GM12875 (cell line): ENCODE results near the gene MGRN1.

ENCODE experiments used
- H3K4me3 ChIP-seq: one replicate; pipeline ENCODE4 v1.5.1; 2011; ENCODE audit warnings: low read depth, low read length, control low read depth
- TF ChIP-seq, protein P1 (sequence below): IDR thresholded peaks from 2 replicates; pipeline ENCODE4 v1.5.1; 2011; ENCODE audit warnings: low read depth, mild to moderate bottlenecking, control low read depth, inconsistent platforms, low read length, moderate library complexity, borderline replicate concordance; ENCODE audit not compliant: insufficient read depth

MGRN1 gene

GRCh38 chr16:4698321-4699045 lies 73.9 kb downstream of the MGRN1 start:
- no peak overlapping the region for H3K4me3 ChIP-seq
- TF ChIP-seq, protein P1, sequence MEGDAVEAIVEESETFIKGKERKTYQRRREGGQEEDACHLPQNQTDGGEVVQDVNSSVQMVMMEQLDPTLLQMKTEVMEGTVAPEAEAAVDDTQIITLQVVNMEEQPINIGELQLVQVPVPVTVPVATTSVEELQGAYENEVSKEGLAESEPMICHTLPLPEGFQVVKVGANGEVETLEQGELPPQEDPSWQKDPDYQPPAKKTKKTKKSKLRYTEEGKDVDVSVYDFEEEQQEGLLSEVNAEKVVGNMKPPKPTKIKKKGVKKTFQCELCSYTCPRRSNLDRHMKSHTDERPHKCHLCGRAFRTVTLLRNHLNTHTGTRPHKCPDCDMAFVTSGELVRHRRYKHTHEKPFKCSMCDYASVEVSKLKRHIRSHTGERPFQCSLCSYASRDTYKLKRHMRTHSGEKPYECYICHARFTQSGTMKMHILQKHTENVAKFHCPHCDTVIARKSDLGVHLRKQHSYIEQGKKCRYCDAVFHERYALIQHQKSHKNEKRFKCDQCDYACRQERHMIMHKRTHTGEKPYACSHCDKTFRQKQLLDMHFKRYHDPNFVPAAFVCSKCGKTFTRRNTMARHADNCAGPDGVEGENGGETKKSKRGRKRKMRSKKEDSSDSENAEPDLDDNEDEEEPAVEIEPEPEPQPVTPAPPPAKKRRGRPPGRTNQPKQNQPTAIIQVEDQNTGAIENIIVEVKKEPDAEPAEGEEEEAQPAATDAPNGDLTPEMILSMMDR, result no peak

DNA sequence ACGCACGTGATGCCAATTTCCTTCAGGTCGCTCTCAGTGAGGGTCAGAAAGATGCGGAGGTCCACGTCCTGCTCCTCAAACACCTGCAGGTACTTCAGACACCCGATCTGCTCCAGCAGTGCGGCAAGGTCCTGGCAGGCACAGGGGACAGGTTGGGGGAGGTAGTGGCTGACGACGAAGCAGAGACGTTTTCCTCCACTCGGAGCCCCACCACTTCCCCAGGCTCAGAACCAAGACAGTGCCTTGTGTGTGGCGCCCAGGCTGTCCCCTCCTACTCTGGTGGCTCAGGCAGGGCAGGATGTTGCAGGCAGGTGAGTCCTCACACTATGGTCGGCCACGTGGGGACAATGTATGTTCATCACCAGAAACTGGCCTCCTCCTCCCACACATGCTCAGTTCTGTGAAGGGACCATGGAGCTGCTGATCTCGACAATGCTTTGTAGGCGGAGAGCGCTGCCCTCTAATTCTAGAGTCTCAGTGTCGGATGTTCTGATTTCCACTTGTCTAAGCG lies 74.5 kb downstream of the MGRN1 start:
- TF ChIP-seq, protein P1, result no peak

DNA sequence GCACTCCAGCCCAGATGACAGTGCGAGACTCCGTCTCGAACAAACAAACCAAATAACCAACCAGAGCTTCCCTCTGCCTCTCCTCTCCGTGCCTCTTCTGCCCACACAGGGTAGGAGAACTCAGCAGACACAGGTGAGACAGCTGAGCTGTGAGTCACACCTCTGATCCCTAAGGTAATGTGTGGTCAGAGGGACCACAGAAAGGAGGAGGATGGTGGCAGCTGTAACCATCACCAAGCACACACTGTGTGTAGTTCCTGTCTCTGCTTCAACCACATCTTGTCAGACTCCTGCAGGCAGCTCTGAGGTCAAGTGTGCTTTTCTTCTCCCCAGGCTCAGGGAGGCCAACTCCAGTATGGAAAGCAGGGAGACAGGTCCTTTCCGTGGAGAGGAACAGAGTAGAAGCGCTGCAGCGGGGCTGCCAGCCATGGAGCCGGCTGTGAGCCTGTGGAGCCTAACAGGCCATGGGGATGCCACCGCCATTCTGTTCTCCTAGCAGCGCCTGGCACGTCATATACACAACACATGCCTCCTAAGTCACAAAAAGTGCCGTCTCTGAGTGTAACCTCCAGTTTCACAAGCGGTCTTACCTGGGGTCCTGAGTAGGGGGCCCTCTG lies 75.9 kb downstream of the MGRN1 start:
- TF ChIP-seq, protein P1, result no peak
- H3K4me3 ChIP-seq, result no peak overlapping the region

More for the DNA sequence above, 74.5 kb downstream of the MGRN1 start:
- no peak overlapping the region for H3K4me3 ChIP-seq

DNA sequence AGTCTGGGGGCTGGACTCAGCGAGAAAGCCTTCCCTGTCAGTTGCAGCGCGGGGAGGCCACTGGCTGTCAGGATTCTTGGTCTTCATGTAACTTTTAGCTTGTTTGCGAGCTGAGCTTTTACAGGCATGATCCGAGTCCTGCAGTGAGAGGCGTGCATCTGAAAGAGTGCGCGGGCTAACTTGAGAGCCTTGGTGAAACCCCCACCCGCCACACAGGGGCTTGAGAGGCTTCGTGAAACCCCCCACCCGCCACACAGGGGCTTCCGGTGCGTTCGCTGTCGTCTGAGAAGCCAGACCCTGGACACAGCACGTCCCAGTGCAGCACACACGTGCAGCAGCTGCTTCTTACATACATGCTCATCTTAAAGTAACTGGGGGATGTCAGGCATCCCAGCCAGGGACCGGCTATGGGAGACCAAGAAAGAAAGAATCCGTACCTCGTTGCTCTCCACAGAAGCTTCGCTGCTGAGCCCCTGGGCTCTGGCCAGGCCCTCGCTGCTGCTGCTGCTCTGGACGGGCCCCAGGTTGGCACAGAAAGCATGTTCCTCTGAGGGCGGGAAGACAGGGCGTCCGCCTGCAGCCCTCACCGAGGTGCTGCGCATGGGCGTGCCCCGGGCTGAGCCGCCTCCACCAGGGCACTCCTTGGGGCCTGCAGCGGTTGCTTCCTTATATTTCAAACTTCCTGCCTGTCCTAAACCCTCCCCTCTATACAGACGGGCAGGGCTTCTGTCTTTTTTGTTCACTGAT lies 76.5 kb downstream of the MGRN1 start:
- H3K4me3 ChIP-seq, result no peak overlapping the region
- TF ChIP-seq, protein P1, result no peak

DNA sequence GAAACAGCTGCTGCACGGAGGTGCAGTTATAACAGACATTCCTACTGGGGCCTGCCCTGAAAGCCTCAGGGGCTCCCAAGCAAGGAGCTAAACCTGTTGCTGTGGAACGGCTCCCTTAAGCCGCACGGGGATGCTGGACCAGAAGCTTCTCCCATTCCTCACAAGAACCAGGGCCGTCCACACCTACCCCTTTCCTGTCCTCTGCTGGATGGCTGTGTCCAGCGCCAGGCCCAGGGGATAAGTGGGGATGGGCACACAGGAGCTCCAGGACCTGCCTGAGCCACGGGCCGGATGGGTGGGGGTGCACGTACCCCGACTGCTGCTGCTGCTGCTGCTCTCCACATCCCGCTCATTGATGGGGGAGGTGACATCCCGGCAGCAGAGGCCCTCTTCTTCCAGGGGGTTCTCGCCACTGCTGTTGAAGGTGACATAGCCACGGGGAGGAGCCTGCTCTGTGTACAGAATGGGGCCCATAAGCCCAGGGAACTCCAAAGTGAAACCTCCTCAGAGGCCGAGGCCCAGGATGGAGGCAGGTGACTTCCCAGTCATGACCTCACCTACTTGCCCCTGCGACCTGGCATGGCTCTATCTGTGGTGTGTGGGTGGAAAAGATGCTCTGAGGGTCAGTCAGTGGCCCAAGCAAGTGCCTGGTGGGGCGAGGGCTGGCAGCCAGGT lies 77.3 kb downstream of the MGRN1 start:
- H3K4me3 ChIP-seq, result no peak overlapping the region
- TF ChIP-seq, protein P1, result no peak

GRCh38 chr16:4702466-4702808 lies 77.8 kb downstream of the MGRN1 start:
- TF ChIP-seq, protein P1, result no peak

More at GRCh38 chr16:4702466-4702808, 77.8 kb downstream of the MGRN1 start:
- H3K4me3 ChIP-seq, result no peak overlapping the region
